GM12864 (cell line): Measurements from ENCODE around the gene USE1.

Experiments
- DNase-seq: peaks from one replicate; pipeline ENCODE4 v3.0.0-alpha.2; 2011; ENCODE audit warnings: low read depth
- H3K4me3 ChIP-seq: 2 replicates; pipeline ENCODE4 v1.5.1; 2011; ENCODE audit warnings: mild to moderate bottlenecking, low read depth, low read length, control low read depth
- CTCF ChIP-seq: IDR thresholded peaks from 2 replicates; pipeline ENCODE4 v1.5.1; 2011; ENCODE audit warnings: low read depth, mild to moderate bottlenecking, moderate library complexity, low read length, control low read depth, inconsistent platforms; ENCODE audit errors: missing control alignments

USE1 gene

GRCh38 chr19:17194608-17195007 is 20.5 kb upstream of the USE1 start:
- no peak overlapping the region for H3K4me3 ChIP-seq
- no peak for DNase-seq
- TF ChIP-seq CTCF = no peak

GRCh38 chr19:17195106-17195505 is 20.1 kb upstream of the USE1 start:
- no peak for DNase-seq
- no peak overlapping the region for H3K4me3 ChIP-seq
- TF ChIP-seq CTCF = no peak

GRCh38 chr19:17196610-17197009 is 18.5 kb upstream of the USE1 start:
- no peak overlapping the region for H3K4me3 ChIP-seq
- TF ChIP-seq CTCF = no peak
- no peak for DNase-seq

GRCh38 chr19:17197666-17198065 is 17.5 kb upstream of the USE1 start:
- no peak for DNase-seq
- no peak for TF ChIP-seq CTCF
- no peak overlapping the region for H3K4me3 ChIP-seq

GRCh38 chr19:17200408-17201079 is 14.6 kb upstream of the USE1 start:
- TF ChIP-seq CTCF = no peak
- no peak for DNase-seq
- H3K4me3 ChIP-seq = no peak overlapping the region

- no peak for TF ChIP-seq CTCF
- no peak overlapping the region for H3K4me3 ChIP-seq
- no peak for DNase-seq
These were observed 12.9 kb upstream of the USE1 start for GRCh38 chr19:17202249-17202648.

GRCh38 chr19:17202713-17203112 is 12.4 kb upstream of the USE1 start:
- no peak for DNase-seq
- H3K4me3 ChIP-seq = no peak overlapping the region
- no peak for TF ChIP-seq CTCF
